Muscle layer of colon (tissue), 2 donors: Measurements from ENCODE around the gene CCL28.
A peak's percentile ranks its signal among the peaks of the same experiment; 100 is the strongest.
"Not testable (repeated sequence)": the region's sequence is repeated elsewhere in the genome, so short reads cannot be mapped to it uniquely, and the experiment has no call there.

Source experiments
- H3K27ac ChIP-seq: one replicate; pipeline ENCODE4 v1.7.0; 2013; ENCODE audit warnings: low read depth, mild to moderate bottlenecking, low read length, moderate library complexity
- H3K27me3 ChIP-seq, 2 donors: one replicate each; pipeline ENCODE4 v1.7.0; 2013; ENCODE audit warnings: low read length in 2 of 2, mild to moderate bottlenecking in 2 of 2; ENCODE audit not compliant: insufficient read depth in 2 of 2, control insufficient read depth in 1 of 2
- H3K36me3 ChIP-seq: one replicate; pipeline ENCODE4 v1.7.0; 2013; ENCODE audit warnings: mild to moderate bottlenecking, low read length; ENCODE audit not compliant: insufficient read depth
- H3K4me1 ChIP-seq: one replicate; pipeline ENCODE4 v1.7.0; 2013; ENCODE audit warnings: mild to moderate bottlenecking, low read length; ENCODE audit not compliant: insufficient read depth
- H3K4me3 ChIP-seq, 2 donors: one replicate each; pipeline ENCODE4 v1.7.0; 2013; ENCODE audit warnings: low read length in 2 of 2, low read depth in 1 of 2, mild to moderate bottlenecking in 1 of 2, moderate library complexity in 1 of 2
- H3K9ac ChIP-seq: one replicate; pipeline ENCODE4 v1.7.0; 2013; ENCODE audit warnings: low read length
- H3K9me3 ChIP-seq: one replicate; pipeline ENCODE4 v1.7.0; 2013; ENCODE audit warnings: mild to moderate bottlenecking, low read length
- donor health status: abdominal sarcoma.
- donor health status: Adenocarcinoma of cecum.

Gene CCL28

GRCh38 chr5:43402524-43403066 lies 9.6 kb downstream of the CCL28 start:
- H3K27ac ChIP-seq, H3K9ac ChIP-seq, H3K36me3 ChIP-seq, H3K4me1 ChIP-seq, H3K9me3 ChIP-seq, H3K27me3 ChIP-seq, H3K4me3 ChIP-seq: not testable (repeated sequence)

GRCh38 chr5:43401827-43402226 lies 10.4 kb downstream of the CCL28 start:
- Histone ChIP-seq H3K27ac (no peak overlapping the region), H3K9me3 (no peaks in the 10 kb centered on the region), H3K4me3 (no peak overlapping the region), H3K27me3 (no peaks in the 10 kb centered on the region), H3K9ac (no peak overlapping the region), H3K4me1 (no peaks in the 10 kb centered on the region), H3K36me3 (no peaks in the 10 kb centered on the region)

GRCh38 chr5:43400082-43400481 lies 12.1 kb downstream of the CCL28 start:
- no peaks in the 10 kb centered on the region for H3K27me3 ChIP-seq
- no peaks in the 10 kb centered on the region for H3K36me3 ChIP-seq
- H3K27ac ChIP-seq = no peak overlapping the region

GRCh38 chr5:43396762-43397304 lies 15.4 kb downstream of the CCL28 start:
- no peak overlapping the region for H3K27ac ChIP-seq
- no peaks in the 10 kb centered on the region for H3K4me1 ChIP-seq
- no peaks in the 10 kb centered on the region for H3K27me3 ChIP-seq
- peak overlapping the region; percentile 22 to 54 for H3K4me3 ChIP-seq
- H3K36me3 ChIP-seq = no peaks in the 10 kb centered on the region
- H3K9me3 ChIP-seq = no peaks in the 10 kb centered on the region
- no peak overlapping the region for H3K9ac ChIP-seq

More at GRCh38 chr5:43400082-43400481, 12.1 kb downstream of the CCL28 start:
- H3K9ac ChIP-seq = no peak overlapping the region
- no peaks in the 10 kb centered on the region for H3K4me1 ChIP-seq
- H3K4me3 ChIP-seq = no peak overlapping the region
- no peaks in the 10 kb centered on the region for H3K9me3 ChIP-seq

GRCh38 chr5:43390471-43390870 lies 21.7 kb downstream of the CCL28 start:
- Histone ChIP-seq H3K4me3 (no peak overlapping the region), H3K27ac (no peak overlapping the region), H3K27me3 (no peaks in the 10 kb centered on the region), H3K36me3 (no peaks in the 10 kb centered on the region), H3K9ac (no peak overlapping the region), H3K4me1 (peaks cover 6% of the 10 kb centered on the region), H3K9me3 (no peaks in the 10 kb centered on the region)

GRCh38 chr5:43389679-43390329 lies 22.4 kb downstream of the CCL28 start:
- Histone ChIP-seq H3K9me3 (no peaks in the 10 kb centered on the region), H3K9ac (no peak overlapping the region), H3K4me1 (peaks cover 6% of the 10 kb centered on the region), H3K27ac (no peak overlapping the region), H3K27me3 (no peaks in the 10 kb centered on the region), H3K4me3 (no peak overlapping the region), H3K36me3 (no peaks in the 10 kb centered on the region)

- Histone ChIP-seq H3K36me3 (no peaks in the 10 kb centered on the region), H3K4me1 (peaks cover 6% of the 10 kb centered on the region), H3K4me3 (no peak overlapping the region), H3K9ac (no peak overlapping the region), H3K9me3 (no peaks in the 10 kb centered on the region), H3K27me3 (no peaks in the 10 kb centered on the region), H3K27ac (no peak overlapping the region)
Measured at GRCh38 chr5:43386960-43387362, 25.2 kb downstream of the CCL28 start.

- no peaks in the 10 kb centered on the region for H3K9me3 ChIP-seq
- H3K27me3 ChIP-seq = no peaks in the 10 kb centered on the region
- H3K27ac ChIP-seq = no peak overlapping the region
- no peak overlapping the region for H3K9ac ChIP-seq
- no peaks in the 10 kb centered on the region for H3K4me1 ChIP-seq
- H3K36me3 ChIP-seq = no peaks in the 10 kb centered on the region
- no peak overlapping the region for H3K4me3 ChIP-seq
Measured at GRCh38 chr5:43376496-43377140, 35.6 kb downstream of the CCL28 start.

GRCh38 chr5:43371821-43372220 lies 40.4 kb downstream of the CCL28 start:
- no peaks in the 10 kb centered on the region for H3K36me3 ChIP-seq
- H3K4me1 ChIP-seq = no peaks in the 10 kb centered on the region
- no peak overlapping the region for H3K9ac ChIP-seq
- no peaks in the 10 kb centered on the region for H3K9me3 ChIP-seq
- H3K27me3 ChIP-seq = no peaks in the 10 kb centered on the region
- no peak overlapping the region for H3K4me3 ChIP-seq
- no peak overlapping the region for H3K27ac ChIP-seq

GRCh38 chr5:43370352-43370751 lies 41.8 kb downstream of the CCL28 start:
- no peak overlapping the region for H3K9ac ChIP-seq
- H3K4me3 ChIP-seq = no peak overlapping the region
- H3K27me3 ChIP-seq = no peaks in the 10 kb centered on the region
- H3K36me3 ChIP-seq = no peaks in the 10 kb centered on the region
- H3K4me1 ChIP-seq = no peaks in the 10 kb centered on the region
- H3K9me3 ChIP-seq = no peaks in the 10 kb centered on the region
- H3K27ac ChIP-seq = no peak overlapping the region

GRCh38 chr5:43369651-43370050 lies 42.5 kb downstream of the CCL28 start:
- H3K9ac ChIP-seq = no peak overlapping the region
- H3K27ac ChIP-seq = no peak overlapping the region
- no peaks in the 10 kb centered on the region for H3K4me1 ChIP-seq

More at GRCh38 chr5:43369651-43370050, 42.5 kb downstream of the CCL28 start:
- Histone ChIP-seq H3K36me3 (no peaks in the 10 kb centered on the region), H3K9me3 (no peaks in the 10 kb centered on the region), H3K27me3 (no peaks in the 10 kb centered on the region), H3K4me3 (no peak overlapping the region)
